ENCODE data around the gene WNT10A.
"Not testable (repeated sequence)": the region's sequence is repeated elsewhere in the genome, so short reads cannot be mapped to it uniquely, and the experiment has no call there.

Gene WNT10A

DNA sequence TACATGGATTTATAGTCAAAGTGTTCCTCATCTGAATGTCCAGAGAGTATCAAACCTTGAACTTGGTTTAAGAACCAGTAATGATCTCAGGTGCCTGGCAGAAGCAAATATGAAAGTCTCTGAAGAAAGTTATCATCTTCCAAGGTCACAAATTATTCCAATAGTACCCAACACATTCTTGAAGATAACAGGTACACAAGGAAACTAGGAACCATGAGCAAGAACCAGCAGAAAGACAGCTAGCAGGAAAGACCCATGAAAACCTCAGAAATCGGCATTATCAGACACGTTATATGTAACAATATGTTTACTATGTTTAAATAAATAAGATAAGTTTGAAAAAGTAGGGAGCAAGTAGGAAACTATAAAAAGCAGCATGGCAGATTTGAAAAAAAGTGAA lies 43.2 kb upstream of the WNT10A start:
- Histone ChIP-seq H3K4me2 (ENCODE audit: low read length) (no peak overlapping the region), H3K9me2 (ENCODE audit: low read depth, low read length) (no peaks in the 10 kb centered on the region), H2AFZ (ENCODE audit: low read length) (no peak overlapping the region), H3K4me3 (ENCODE audit: low read depth, low read length, poor library complexity, severe bottlenecking) (no peak overlapping the region), H3K4me1 (ENCODE audit: insufficient read depth, low read length, severe bottlenecking) (no peaks in the 10 kb centered on the region), H4K20me1 (ENCODE audit: insufficient read depth, low read length) (no peaks in the 10 kb centered on the region), H3K36me3 (ENCODE audit: insufficient read depth, low read length) (no peaks in the 10 kb centered on the region), H3K9me3 (ENCODE audit: low read length) (no peaks in the 10 kb centered on the region), H3K9ac (ENCODE audit: low read length) (no peak overlapping the region), H3K27me3 (ENCODE audit: insufficient read depth, low read length) (no peaks in the 10 kb centered on the region; the same call in 1 of the 2 replicates), H3K79me2 (ENCODE audit: insufficient read depth, low read length) (no peaks in the 10 kb centered on the region), H3K27ac (ENCODE audit: low read depth, low read length, poor library complexity, severe bottlenecking) (no peak overlapping the region), H3F3A (ENCODE audit: insufficient read depth, low read length) (no peaks in the 10 kb centered on the region)
- TF ChIP-seq EZH2 (IDR thresholded peaks at IDR 0.05; ENCODE audit: borderline replicate concordance, low read length), result no peak
- TF ChIP-seq, protein P1, sequence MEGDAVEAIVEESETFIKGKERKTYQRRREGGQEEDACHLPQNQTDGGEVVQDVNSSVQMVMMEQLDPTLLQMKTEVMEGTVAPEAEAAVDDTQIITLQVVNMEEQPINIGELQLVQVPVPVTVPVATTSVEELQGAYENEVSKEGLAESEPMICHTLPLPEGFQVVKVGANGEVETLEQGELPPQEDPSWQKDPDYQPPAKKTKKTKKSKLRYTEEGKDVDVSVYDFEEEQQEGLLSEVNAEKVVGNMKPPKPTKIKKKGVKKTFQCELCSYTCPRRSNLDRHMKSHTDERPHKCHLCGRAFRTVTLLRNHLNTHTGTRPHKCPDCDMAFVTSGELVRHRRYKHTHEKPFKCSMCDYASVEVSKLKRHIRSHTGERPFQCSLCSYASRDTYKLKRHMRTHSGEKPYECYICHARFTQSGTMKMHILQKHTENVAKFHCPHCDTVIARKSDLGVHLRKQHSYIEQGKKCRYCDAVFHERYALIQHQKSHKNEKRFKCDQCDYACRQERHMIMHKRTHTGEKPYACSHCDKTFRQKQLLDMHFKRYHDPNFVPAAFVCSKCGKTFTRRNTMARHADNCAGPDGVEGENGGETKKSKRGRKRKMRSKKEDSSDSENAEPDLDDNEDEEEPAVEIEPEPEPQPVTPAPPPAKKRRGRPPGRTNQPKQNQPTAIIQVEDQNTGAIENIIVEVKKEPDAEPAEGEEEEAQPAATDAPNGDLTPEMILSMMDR (IDR thresholded peaks at IDR 0.05; ENCODE audit: low read length), result no peak

GRCh38 chr2:218839430-218839829 lies 41.2 kb upstream of the WNT10A start:
- no peak for TF ChIP-seq EZH2 (IDR thresholded peaks at IDR 0.05; ENCODE audit: borderline replicate concordance, low read length)
- TF ChIP-seq, protein P1 (IDR thresholded peaks at IDR 0.05; ENCODE audit: low read length), result no peak
- Histone ChIP-seq H3K4me2 (ENCODE audit: low read length) (no peak overlapping the region), H3K4me1 (ENCODE audit: insufficient read depth, low read length, severe bottlenecking) (no peaks in the 10 kb centered on the region), H3K27me3 (ENCODE audit: insufficient read depth, low read length) (no peaks in the 10 kb centered on the region; the same call in 1 of the 2 replicates), H3K4me3 (ENCODE audit: low read depth, low read length, poor library complexity, severe bottlenecking) (no peak overlapping the region), H4K20me1 (ENCODE audit: insufficient read depth, low read length) (no peaks in the 10 kb centered on the region), H3K27ac (ENCODE audit: low read depth, low read length, poor library complexity, severe bottlenecking) (no peak overlapping the region), H3K79me2 (ENCODE audit: insufficient read depth, low read length) (no peaks in the 10 kb centered on the region), H3F3A (ENCODE audit: insufficient read depth, low read length) (no peaks in the 10 kb centered on the region), H3K9me3 (ENCODE audit: low read length) (no peaks in the 10 kb centered on the region), H3K9ac (ENCODE audit: low read length) (no peak overlapping the region), H2AFZ (ENCODE audit: low read length) (no peak overlapping the region), H3K9me2 (ENCODE audit: low read depth, low read length) (no peaks in the 10 kb centered on the region), H3K36me3 (ENCODE audit: insufficient read depth, low read length) (no peaks in the 10 kb centered on the region)

DNA sequence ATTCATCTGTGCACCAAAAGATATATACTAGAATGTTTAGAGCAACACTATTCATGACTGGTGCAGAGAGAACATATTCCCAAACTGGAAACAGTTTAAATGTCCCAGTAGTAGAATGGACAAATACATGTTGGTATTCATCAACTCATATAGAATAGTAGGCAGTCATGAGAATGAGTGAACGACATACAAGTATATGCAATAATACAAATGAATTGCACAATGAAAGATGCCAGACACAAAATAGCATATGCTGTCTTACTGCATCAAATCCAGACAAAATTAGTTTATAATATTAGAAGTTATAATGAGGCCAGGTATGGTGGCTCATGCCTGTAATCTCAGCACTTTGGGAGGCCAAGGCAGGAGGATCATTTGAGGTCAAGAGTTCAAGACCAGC lies 40.8 kb upstream of the WNT10A start:
- Histone ChIP-seq H3K4me3 (ENCODE audit: low read depth, low read length, poor library complexity, severe bottlenecking) (no peak overlapping the region), H3K9me3 (ENCODE audit: low read length) (no peaks in the 10 kb centered on the region), H3F3A (ENCODE audit: insufficient read depth, low read length) (no peaks in the 10 kb centered on the region), H3K4me2 (ENCODE audit: low read length) (no peak overlapping the region), H3K9ac (ENCODE audit: low read length) (no peak overlapping the region), H3K9me2 (ENCODE audit: low read depth, low read length) (no peaks in the 10 kb centered on the region), H3K27ac (ENCODE audit: low read depth, low read length, poor library complexity, severe bottlenecking) (no peak overlapping the region), H3K4me1 (ENCODE audit: insufficient read depth, low read length, severe bottlenecking) (no peaks in the 10 kb centered on the region), H3K36me3 (ENCODE audit: insufficient read depth, low read length) (no peaks in the 10 kb centered on the region), H3K79me2 (ENCODE audit: insufficient read depth, low read length) (no peaks in the 10 kb centered on the region), H2AFZ (ENCODE audit: low read length) (no peak overlapping the region), H4K20me1 (ENCODE audit: insufficient read depth, low read length) (no peaks in the 10 kb centered on the region), H3K27me3 (ENCODE audit: insufficient read depth, low read length) (no peaks in the 10 kb centered on the region; the same call in 1 of the 2 replicates)
- TF ChIP-seq EZH2 (IDR thresholded peaks at IDR 0.05; ENCODE audit: borderline replicate concordance, low read length), result no peak
- TF ChIP-seq, protein P1 (IDR thresholded peaks at IDR 0.05; ENCODE audit: low read length), result no peak

DNA sequence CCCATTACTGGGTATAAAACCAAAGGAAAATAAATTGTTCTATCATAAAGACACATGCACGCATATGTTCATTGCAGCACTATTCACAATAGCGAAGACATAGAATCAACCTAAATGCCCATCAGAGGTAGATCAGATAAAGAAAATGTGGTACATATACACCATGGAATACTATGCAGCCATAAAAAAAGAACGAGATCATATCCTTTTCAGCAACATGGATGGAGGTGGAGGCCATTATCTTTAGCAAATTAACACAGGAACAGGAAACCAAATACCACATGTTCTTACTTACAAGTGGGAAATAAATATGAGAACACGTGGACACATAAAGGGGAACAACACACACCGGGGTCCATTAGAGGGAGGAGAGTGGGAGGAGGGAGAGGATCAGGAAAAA lies 36.3 kb upstream of the WNT10A start:
- H2AFZ ChIP-seq (ENCODE audit: low read length); H3K9me3 ChIP-seq (ENCODE audit: low read length); H3F3A ChIP-seq (ENCODE audit: insufficient read depth, low read length); H3K36me3 ChIP-seq (ENCODE audit: insufficient read depth, low read length); H3K9ac ChIP-seq (ENCODE audit: low read length); H3K4me1 ChIP-seq (ENCODE audit: insufficient read depth, low read length, severe bottlenecking); H4K20me1 ChIP-seq (ENCODE audit: insufficient read depth, low read length); H3K79me2 ChIP-seq (ENCODE audit: insufficient read depth, low read length); H3K27ac ChIP-seq (ENCODE audit: low read depth, low read length, poor library complexity, severe bottlenecking); H3K27me3 ChIP-seq (ENCODE audit: insufficient read depth, low read length); H3K4me2 ChIP-seq (ENCODE audit: low read length); H3K9me2 ChIP-seq (ENCODE audit: low read depth, low read length); H3K4me3 ChIP-seq (ENCODE audit: low read depth, low read length, poor library complexity, severe bottlenecking): not testable (repeated sequence)

DNA sequence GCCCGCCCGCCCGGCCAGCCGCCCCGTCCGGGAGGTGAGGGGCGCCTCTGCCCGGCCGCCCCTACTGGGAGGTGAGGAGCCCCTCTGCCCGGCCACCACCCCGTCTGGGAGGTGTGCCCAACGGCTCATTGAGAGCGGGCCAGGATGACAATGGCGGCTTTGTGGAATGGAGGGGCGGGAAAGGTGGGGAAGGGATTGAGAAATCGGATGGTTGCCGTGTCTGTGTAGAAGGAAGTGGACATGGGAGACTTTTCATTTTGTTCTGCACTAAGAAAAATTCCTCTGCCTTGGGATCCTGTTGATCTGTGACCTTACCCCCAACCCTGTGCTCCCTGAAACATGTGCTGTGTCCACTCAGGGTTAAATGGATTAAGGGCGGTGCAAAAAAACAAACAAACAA lies 33.7 kb upstream of the WNT10A start:
- not testable (repeated sequence) for H3K79me2 ChIP-seq (ENCODE audit: insufficient read depth, low read length); H4K20me1 ChIP-seq (ENCODE audit: insufficient read depth, low read length); H3F3A ChIP-seq (ENCODE audit: insufficient read depth, low read length); H3K9ac ChIP-seq (ENCODE audit: low read length); H3K27ac ChIP-seq (ENCODE audit: low read depth, low read length, poor library complexity, severe bottlenecking); H3K4me1 ChIP-seq (ENCODE audit: insufficient read depth, low read length, severe bottlenecking); H3K4me2 ChIP-seq (ENCODE audit: low read length); H3K9me3 ChIP-seq (ENCODE audit: low read length); H3K9me2 ChIP-seq (ENCODE audit: low read depth, low read length); H3K27me3 ChIP-seq (ENCODE audit: insufficient read depth, low read length); H3K36me3 ChIP-seq (ENCODE audit: insufficient read depth, low read length); H2AFZ ChIP-seq (ENCODE audit: low read length); H3K4me3 ChIP-seq (ENCODE audit: low read depth, low read length, poor library complexity, severe bottlenecking)
